SK-N-SH (cell line): ENCODE results near the gene C9orf72. TPM values are rescaled to one million over a fixed set of nuclear protein-coding genes. Genes with fewer than 3 reads are reported as not detected.

ENCODE experiments used
- CTCF ChIA-PET: fragments of 300-600, 350-600 bp; formaldehyde crosslinking; extraction: SDS; loops from one replicate; lab custom pipeline; 2021; lab: Yijun Ruan, JAX
- POLR2A ChIA-PET: fragments of 350-600 bp; sonication (Branson Sonifier 250); formaldehyde crosslinking; extraction: SDS; loops from one replicate; lab custom pipeline; 2020; ENCODE audit warnings: antibody characterized with exemption, inconsistent platforms; lab: Yijun Ruan, JAX
- DNase-seq: peaks from one replicate; pipeline ENCODE4 v3.0.0; 2012
- H2AFZ ChIP-seq: fragments of 200-600 bp; sonication (generic); 2 replicates; pipeline ENCODE4 v1.8.1; 2016; ENCODE audit warnings: antibody characterized with exemption, mild to moderate bottlenecking, low read depth
- H3F3A ChIP-seq: fragments of 200-600 bp; sonication (generic); replicated peaks from 2 replicates; pipeline ENCODE3; 2016; ENCODE audit warnings: antibody characterized with exemption, mild to moderate bottlenecking; ENCODE audit not compliant: insufficient read depth
- H3K27ac ChIP-seq, 2 experiments: fragments of 200-500 bp in 1 of 2; fragments of 200-600 bp in 1 of 2; sonication (Bioruptor generic) in 1 of 2; sonication (generic), shearing (Covaris generic) in 1 of 2; 2 replicates each; pipeline versions ENCODE4 v1.5.1 to v1.6.1; 2014 to 2016; ENCODE audit warnings: low read depth in 2 of 2, inconsistent platforms in 1 of 2, low read length in 1 of 2, mild to moderate bottlenecking in 1 of 2, mixed read lengths in 1 of 2
- H3K27me3 ChIP-seq: fragments of 200-600 bp; sonication (generic), shearing (Covaris generic); 2 replicates; pipeline ENCODE4 v1.6.1; 2016; ENCODE audit warnings: mixed run types; ENCODE audit not compliant: insufficient read depth
- H3K36me3 ChIP-seq, 2 experiments: fragments of 200-500 bp in 1 of 2; fragments of 200-600 bp in 1 of 2; sonication (Bioruptor generic) in 1 of 2; sonication (generic) in 1 of 2; replicated peaks in 1 of 2; 2 replicates each; pipeline versions ENCODE3 to v1.5.1; 2014 to 2016; ENCODE audit warnings: low read length in 1 of 2, mild to moderate bottlenecking in 1 of 2; ENCODE audit not compliant: insufficient read depth in 2 of 2, control insufficient read depth in 1 of 2
- H3K4me1 ChIP-seq, 2 experiments: fragments of 200-500 bp in 1 of 2; fragments of 200-600 bp in 1 of 2; sonication (Bioruptor generic) in 1 of 2; sonication (generic), shearing (Covaris generic) in 1 of 2; 2 replicates each; pipeline versions ENCODE4 v1.5.1 to v1.6.1; 2014 to 2016; ENCODE audit warnings: low read depth in 1 of 2, low read length in 1 of 2, mixed run types in 1 of 2; ENCODE audit not compliant: insufficient read depth in 2 of 2, control insufficient read depth in 1 of 2
- H3K4me2 ChIP-seq: fragments of 200-600 bp; sonication (generic), shearing (Covaris generic); 2 replicates; pipeline ENCODE4 v1.6.1; 2017; ENCODE audit warnings: mixed run types
- H3K4me3 ChIP-seq, 2 experiments: fragments of 200-500 bp in 1 of 2; fragments of 200-600 bp in 1 of 2; sonication (Bioruptor generic) in 1 of 2; sonication (generic), shearing (Covaris generic) in 1 of 2; 2 replicates each; pipeline versions ENCODE4 v1.5.1 to v1.8.1; 2014 to 2016; ENCODE audit warnings: low read depth in 2 of 2, inconsistent platforms in 1 of 2, low read length in 1 of 2, mild to moderate bottlenecking in 1 of 2, mixed read lengths in 1 of 2, moderate library complexity in 1 of 2
- H3K79me2 ChIP-seq: fragments of 200-600 bp; sonication (generic); 2 replicates; pipeline ENCODE4 v1.8.1; 2017; ENCODE audit warnings: mild to moderate bottlenecking; ENCODE audit not compliant: insufficient read depth
- H3K9ac ChIP-seq: fragments of 200-600 bp; sonication (generic); 2 replicates; pipeline ENCODE4 v1.6.1; 2017; ENCODE audit warnings: mixed run types
- H3K9me2 ChIP-seq: fragments of 200-600 bp; sonication (generic); 2 replicates; pipeline ENCODE4 v1.6.1; 2017; ENCODE audit warnings: mixed run types
- H3K9me3 ChIP-seq: fragments of 200-600 bp; sonication (generic); 2 replicates; pipeline ENCODE4 v1.6.1; 2017; ENCODE audit warnings: mixed run types, mild to moderate bottlenecking, moderate library complexity
- H4K20me1 ChIP-seq: fragments of 200-600 bp; sonication (generic); 2 replicates; pipeline ENCODE4 v1.6.1; 2017; ENCODE audit warnings: mild to moderate bottlenecking, mixed run types; ENCODE audit not compliant: insufficient read depth
- EZH2phosphoT487 ChIP-seq: fragments of 200-600 bp; sonication (generic); IDR thresholded peaks from 2 replicates; pipeline ENCODE4 v1.6.1; 2017; ENCODE audit warnings: low read depth, mixed run types, mild to moderate bottlenecking, antibody characterized with exemption, moderate library complexity, borderline replicate concordance
- FOSL2 ChIP-seq: IDR thresholded peaks from 2 replicates; pipeline ENCODE4 v1.4.0; 2012; ENCODE audit warnings: low read depth, mild to moderate bottlenecking, moderate library complexity, borderline replicate concordance
- FOXJ3 ChIP-seq: sonication (generic); formaldehyde crosslinking; IDR thresholded peaks from 2 replicates; pipeline ENCODE4 v1.5.1; 2020; ENCODE audit warnings: mild to moderate bottlenecking, missing genetic modification reagents
- GABPA ChIP-seq: IDR thresholded peaks from 2 replicates; pipeline ENCODE4 v1.4.0; 2012; ENCODE audit warnings: low read depth, mild to moderate bottlenecking
- GATA2 ChIP-seq: sonication (generic); formaldehyde crosslinking; IDR thresholded peaks from 2 replicates; pipeline ENCODE4 v1.5.0; 2020; ENCODE audit warnings: mild to moderate bottlenecking, missing genetic modification reagents
- IRF3 ChIP-seq: fragments of 150-350 bp; IDR thresholded peaks from 2 replicates; pipeline ENCODE4 v1.6.1; 2016; ENCODE audit warnings: mild to moderate bottlenecking, low read depth, low read length
- MAX ChIP-seq: IDR thresholded peaks from 2 replicates; pipeline ENCODE4 v1.4.0; 2012; ENCODE audit warnings: low read depth
- MXI1 ChIP-seq: IDR thresholded peaks from 2 replicates; pipeline ENCODE4 v1.6.1; 2012; ENCODE audit warnings: mild to moderate bottlenecking, low read depth, low read length, improper control_type of control experiment
- NRF1 ChIP-seq: IDR thresholded peaks from 2 replicates; pipeline ENCODE4 v1.6.1; 2012; ENCODE audit warnings: low read depth, mild to moderate bottlenecking, low read length
- PBX3 ChIP-seq: IDR thresholded peaks from 2 replicates; pipeline ENCODE4; 2012
- RAD21 ChIP-seq: IDR thresholded peaks from 2 replicates; pipeline ENCODE4 v1.6.1; 2012; ENCODE audit warnings: mild to moderate bottlenecking, low read length
- RCOR1 ChIP-seq: fragments of 150-350 bp; IDR thresholded peaks from 2 replicates; pipeline ENCODE4 v1.6.1; 2017; ENCODE audit warnings: antibody characterized with exemption, low read length
- REST ChIP-seq: IDR thresholded peaks from 2 replicates; pipeline ENCODE4 v1.6.1; 2012; ENCODE audit warnings: mild to moderate bottlenecking, low read depth, low read length, moderate library complexity
- RFX5 ChIP-seq: IDR thresholded peaks from 2 replicates; pipeline ENCODE4 v1.6.1; 2012; ENCODE audit warnings: mild to moderate bottlenecking, improper control_type of control experiment, low read length
- SIN3A ChIP-seq: IDR thresholded peaks from 2 replicates; pipeline ENCODE4 v1.6.1; 2012; ENCODE audit warnings: low read depth, mild to moderate bottlenecking, low read length, moderate library complexity, borderline replicate concordance
- TCF12 ChIP-seq: IDR thresholded peaks from 2 replicates; pipeline ENCODE4 v1.4.0; 2012
- TEAD4 ChIP-seq: IDR thresholded peaks from 2 replicates; pipeline ENCODE4 v1.4.0; 2012; ENCODE audit warnings: mild to moderate bottlenecking, borderline replicate concordance; ENCODE audit not compliant: insufficient read depth
- USF2 ChIP-seq: fragments of 150-350 bp; IDR thresholded peaks from 2 replicates; pipeline ENCODE4 v1.6.1; 2017; ENCODE audit warnings: antibody characterized with exemption, low read length, low read depth, borderline replicate concordance
- ZBTB33 ChIP-seq: IDR thresholded peaks from 2 replicates; pipeline ENCODE4 v1.4.0; 2012; ENCODE audit warnings: low read depth, borderline replicate concordance
- WGBS: methylation state at CpG from one replicate; pipeline ENCODE4 v1.1.6; 2017; ENCODE audit warnings: low lambda C conversion rate; 5-methylcytosine and 5-hydroxymethylcytosine counted together
- polyA plus RNA-seq, 3 experiments: library from polyadenylated mRNA; depleted of rRNA; stranded (reverse); fragments of >200 nt; gene quantifications; 2 replicates each; pipeline ENCODE4 v1.2.3, GENCODE V29; 2012

The C9orf72 gene
- polyA plus RNA-seq, 1 of the 3 experiments (the other 2 are of a cell fraction), result 4.0 TPM

- no peak for DNase-seq
- Histone ChIP-seq H3K9me2 (no peaks in the 10 kb centered on the region), H3K27ac (no peak overlapping the region), H3F3A (no peaks in the 10 kb centered on the region), H3K27me3 (no peaks in the 10 kb centered on the region), H3K4me3 (no peak overlapping the region), H3K79me2 (no peaks in the 10 kb centered on the region), H3K4me2 (no peak overlapping the region), H3K9me3 (no peaks in the 10 kb centered on the region), H2AFZ (no peak overlapping the region), H3K4me1 (peaks cover 0 to 6% of the 10 kb centered on the region in 2 experiments; a peak in 2 of 4 replicates), H4K20me1 (no peaks in the 10 kb centered on the region), H3K9ac (no peak overlapping the region), H3K36me3 (no peaks in the 10 kb centered on the region)
- CTCF ChIA-PET, result interaction anchor here (1.0 kb wide), 1 partner anchor 13 kb away, joined by 3 read pairs; no protein-coding TSS in a partner anchor
- POLR2A ChIA-PET, result no interaction called here
- TF ChIP-seq RCOR1 (no peak), FOSL2 (no peak), SIN3A (no peak), TCF12 (no peak), NRF1 (no peak), RAD21 (no peak), IRF3 (no peak), GABPA (no peak), GATA2 (CRISPR knock-in tag) (no peak), RFX5 (no peak), FOXJ3 (CRISPR knock-in tag) (no peak), TEAD4 (no peak), MXI1 (no peak), PBX3 (no peak), USF2 (no peak), ZBTB33 (no peak), MAX (no peak), REST (no peak), EZH2phosphoT487 (no peak)
- 42% methylated on average over 2 of the region's 2 CpGs for WGBS
Measured at GRCh38 chr9:27600256-27600655, 27.0 kb upstream of the C9orf72 start.
